Iris pigment epithelial cell (primary cell): ENCODE results near the gene FCMR.

ENCODE experiments used
- DNase-seq: peaks from one replicate; pipeline ENCODE4 v3.0.0-alpha.2; 2011; ENCODE audit warnings: low read depth

Gene FCMR

DNA sequence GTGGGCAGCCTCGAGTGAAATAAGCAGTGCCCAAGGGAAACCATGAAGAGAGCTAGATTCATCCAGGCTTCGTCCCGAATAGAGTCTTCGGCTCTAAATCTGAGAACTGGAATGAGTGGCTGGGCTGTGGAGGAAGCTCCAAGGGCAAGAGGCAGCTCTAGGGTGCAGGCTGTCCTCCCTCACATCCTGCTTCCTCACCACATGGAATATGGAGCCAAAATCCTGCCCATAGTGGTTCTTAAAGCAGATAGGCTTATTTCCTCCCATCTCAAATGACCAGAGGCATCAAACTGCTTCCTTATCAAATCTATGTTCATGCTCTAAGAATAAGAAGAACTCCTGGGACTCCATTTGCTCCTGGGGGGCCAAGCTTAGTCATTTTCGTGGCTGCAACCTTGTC, 22.0 kb downstream of the FCMR start:
- DNase-seq: no peak

DNA sequence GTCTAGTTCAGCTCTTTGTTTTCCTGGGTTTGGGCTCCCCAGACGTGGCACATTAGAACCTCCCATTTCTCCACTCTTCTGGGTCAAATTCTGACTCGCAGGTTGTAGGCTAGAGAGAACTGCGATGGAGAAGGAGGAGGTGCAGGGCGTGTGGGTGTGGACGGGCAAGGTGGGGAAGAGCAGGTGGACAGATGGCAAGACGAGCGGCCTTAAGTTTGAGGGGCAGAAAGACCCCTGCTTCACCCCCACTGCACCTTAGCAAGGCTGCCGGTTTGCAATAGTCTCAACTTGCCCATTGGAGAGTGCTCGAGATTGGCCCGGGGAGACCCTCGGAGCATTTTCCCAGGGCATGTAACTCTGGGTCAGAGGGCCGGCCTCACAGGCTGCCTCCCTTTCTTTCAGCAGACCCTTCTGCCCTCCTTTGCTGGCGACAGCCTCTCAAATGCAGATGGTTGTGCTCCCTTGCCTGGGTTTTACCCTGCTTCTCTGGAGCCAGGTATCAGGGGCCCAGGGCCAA, 22.8 kb downstream of the FCMR start:
- DNase-seq: no peak

DNA sequence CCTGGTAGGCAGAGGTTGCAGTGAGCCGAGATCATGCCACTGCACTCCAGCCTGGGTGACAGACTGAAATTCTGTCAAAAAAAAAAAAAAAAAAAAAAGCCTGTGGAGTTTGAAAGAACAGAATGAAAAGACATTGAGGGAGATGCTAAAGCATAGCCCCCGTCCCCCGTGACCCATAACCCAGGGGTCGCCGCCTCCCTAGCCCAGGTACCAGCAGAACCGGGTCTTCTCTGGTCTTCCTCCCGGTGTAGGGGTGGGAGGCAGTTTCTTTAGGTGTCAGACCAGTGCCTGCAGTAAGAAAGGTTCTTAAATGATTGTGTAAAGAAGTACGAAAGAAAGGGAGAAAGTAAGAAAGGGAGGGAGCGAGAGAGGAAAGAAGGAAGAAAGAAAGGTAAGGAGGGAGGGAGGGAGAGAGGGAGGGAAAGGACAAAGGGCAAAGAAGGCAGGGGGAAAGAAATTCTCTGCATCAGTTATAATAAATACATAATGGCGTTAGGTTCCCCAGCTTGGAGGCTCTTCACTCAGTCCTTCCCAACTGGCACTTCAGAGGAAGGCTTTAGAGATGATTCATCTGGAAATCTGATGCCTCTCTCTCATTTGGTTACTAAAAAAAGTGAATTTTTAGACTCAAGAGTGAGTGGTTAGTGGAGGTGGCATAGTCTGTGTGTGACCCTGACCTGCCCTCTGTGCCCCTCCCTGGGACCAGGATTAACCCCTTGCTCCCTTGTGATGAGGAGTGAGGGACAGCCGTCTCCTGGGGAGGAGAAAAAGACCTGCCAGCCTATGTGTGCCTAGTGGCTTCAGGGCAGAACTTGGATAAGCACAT, 23.4 kb downstream of the FCMR start:
- peak; percentile 69 for DNase-seq

DNA sequence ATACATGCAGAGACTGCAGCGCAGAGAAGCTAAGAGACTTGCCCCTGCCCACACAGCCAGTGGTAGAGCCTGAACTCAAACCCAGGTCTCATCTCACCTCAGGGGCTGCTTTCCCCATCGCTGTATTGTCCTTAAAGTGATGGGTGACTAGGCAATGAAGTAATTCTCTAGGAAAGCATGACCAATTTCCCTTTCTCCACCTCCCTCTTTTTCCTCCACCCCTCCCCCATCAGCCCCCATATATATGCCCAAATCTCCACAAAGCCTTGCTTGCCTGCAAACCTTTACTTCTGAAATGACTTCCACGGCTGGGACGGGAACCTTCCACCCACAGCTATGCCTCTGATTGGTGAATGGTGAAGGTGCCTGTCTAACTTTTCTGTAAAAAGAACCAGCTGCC, 24.6 kb downstream of the FCMR start, which contains the start of gene IL24:
IL24 (plus strand) TSS at position 269 of the 400 bp plus-strand sequence. CDS start 390 bp downstream, outside the sequence.
- DNase-seq: no peak

DNA sequence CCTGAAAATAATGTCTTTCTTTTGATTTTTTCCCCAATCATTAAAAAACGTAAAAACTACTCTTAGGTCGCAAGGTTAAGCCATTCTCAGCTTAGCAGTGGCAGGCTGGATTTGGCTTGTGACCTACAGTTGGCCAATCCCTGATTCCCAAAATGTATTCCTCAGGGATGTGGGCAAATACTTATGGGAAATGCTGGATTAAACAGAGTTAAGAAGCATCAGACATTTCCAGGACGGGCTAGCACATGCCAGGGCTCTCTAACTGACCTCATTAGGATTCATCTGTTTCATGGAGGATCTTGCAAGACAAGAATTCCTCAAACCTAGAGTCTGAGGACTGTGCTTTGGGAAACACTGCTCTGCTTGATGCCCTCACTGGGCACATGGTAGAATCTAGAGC, 25.5 kb downstream of the FCMR start:
- DNase-seq: no peak

DNA sequence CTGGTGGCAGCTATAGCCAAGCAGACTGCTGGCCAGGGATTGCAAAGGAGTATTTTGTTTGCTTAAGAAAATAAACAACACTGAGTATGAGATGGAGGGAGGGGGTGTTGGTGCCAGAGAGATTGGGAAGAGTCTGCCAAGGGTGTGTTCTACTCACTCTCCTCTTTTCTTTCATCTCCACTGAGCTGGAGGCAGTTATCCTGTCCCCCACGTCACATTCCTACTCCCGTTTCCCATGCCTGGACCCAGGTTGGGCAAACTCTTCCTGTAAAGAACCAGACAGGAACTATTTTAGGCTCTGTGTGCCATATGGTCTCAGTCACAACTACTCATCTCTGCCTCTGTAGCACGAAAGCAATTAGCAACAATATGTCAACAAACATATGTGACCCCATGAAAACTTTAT, 25.9 kb downstream of the FCMR start:
- peak; percentile 22 for DNase-seq

DNA sequence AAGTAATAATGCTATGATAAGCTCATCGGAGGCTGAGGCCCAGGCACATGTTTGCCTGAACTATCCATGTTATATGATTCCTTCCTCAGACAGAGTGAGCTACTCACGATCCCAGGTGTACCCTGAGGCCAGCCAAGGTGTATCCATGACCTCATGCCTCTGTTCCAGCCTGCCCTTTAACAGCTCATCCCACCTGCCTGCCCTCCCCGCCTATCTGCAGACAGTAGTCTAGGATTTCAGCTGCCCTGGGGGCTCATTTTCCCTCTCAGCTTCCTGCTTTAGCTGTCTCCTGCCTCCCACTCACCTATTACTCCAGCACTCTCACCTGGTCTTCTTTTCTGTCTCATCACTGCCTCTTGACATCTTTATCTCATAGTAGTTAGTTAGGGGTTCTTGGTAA, 26.4 kb downstream of the FCMR start:
- DNase-seq: no peak

DNA sequence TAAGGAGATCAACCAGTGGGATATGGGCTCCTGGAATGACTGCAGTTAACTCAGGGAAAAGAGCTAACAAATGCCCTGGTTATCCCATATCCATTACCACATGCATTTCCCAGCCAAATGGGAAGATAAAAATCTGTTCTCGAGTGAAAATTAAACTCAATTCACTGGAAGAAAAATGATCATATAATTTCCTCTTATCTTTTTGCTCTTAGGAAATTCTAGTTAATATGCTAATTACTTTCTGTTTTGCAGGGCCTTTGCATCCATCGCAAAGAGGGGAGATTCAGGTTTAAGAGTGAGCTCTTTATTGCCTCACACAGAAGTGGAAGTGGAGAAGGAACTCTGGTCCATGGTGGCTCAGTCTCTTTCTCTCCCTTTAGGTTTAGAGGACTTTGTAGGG, 28.4 kb downstream of the FCMR start:
- DNase-seq: no peak

DNA sequence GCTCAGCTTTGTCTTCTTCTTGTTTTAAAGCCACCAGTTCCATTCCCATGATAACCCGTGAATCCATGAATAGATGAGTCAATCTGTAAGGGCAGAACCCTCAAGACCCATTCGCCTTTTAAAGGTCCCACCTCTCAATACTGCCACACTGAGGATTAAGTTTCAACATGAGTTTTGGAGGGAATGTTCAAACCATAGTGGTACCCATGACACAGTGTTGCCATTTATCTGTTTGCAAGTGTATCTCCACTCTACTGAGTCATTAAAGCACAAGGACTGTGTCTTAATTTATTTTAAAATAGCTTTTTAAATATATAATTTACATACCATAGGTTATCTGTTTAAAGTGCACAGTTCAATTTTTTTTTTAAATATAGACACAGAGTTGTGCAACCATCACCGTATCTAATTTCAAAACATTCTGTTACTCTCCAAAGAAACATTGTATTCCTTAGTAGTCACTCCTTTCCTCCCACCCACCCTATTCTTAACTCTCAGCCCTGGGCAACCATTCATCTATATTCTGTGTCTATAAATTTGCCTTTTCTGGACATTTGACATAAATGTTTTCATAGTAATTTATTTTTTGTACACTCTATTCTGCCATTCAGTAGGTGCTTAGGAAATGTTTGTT, 29.3 kb downstream of the FCMR start:
- peak; percentile 79 for DNase-seq

DNA sequence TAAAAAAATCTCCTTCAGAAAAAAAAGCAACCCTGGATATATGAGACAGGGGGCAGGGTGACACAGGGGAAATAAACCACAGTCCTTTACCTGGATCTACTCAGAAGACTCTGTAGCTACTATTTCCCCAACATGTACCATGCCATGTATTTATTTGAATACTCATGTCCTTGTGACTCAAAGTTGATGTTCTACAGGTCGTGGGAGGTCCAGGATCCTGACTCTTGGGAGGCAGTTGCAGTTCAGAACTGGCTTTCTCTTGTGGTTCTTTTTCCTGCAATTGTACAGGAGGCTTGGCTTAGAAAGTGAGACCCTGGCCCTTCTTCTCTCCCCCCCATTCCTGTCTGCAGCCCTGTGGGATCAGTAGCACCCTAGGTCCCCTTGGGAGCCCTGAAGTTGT, 30.3 kb downstream of the FCMR start:
- peak; percentile 45 for DNase-seq

DNA sequence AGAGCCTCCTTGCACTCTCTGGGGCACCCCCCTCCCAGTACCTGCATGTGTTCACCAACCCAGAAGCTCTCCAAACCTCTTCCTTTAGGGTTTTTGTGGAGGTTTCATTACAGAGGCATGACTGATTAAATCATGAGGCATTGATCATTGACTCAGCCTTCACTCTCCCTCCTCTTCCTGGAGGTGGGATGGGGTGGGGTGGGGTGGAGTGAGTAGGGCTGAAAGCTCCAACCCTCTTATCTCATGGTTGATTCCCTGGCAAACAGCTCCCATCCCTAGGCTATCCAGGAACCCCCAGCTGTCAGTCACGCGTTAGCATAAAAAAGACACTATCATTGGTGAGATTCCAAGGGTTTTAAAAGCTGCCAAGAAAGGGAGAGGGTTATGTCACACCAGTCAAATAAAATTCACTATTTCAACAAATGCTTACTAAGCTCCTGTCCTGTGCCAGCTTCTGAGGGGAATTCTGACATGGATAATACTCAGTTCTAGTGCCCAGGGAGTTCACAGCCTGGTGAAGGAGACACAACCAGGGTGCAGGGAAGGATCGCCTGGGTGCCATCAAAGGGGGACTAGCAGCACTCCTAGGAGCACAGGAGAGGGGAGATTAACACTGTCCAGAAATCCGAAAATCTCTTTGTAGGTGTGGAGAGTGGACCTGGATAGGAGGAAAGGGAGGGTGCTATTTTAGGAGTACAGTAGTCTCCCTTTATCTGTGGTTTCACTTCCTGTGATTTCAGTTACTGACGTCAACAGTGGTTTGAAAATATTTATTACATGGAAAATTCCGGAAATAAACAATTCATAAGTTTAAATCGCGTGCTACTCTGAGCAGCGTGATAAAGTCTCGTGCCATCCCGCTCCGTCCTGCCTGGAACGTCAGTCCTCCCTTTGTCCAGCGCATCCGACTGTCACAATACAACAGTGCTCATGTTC, 31.3 kb downstream of the FCMR start:
- DNase-seq: peak; percentile 83

DNA sequence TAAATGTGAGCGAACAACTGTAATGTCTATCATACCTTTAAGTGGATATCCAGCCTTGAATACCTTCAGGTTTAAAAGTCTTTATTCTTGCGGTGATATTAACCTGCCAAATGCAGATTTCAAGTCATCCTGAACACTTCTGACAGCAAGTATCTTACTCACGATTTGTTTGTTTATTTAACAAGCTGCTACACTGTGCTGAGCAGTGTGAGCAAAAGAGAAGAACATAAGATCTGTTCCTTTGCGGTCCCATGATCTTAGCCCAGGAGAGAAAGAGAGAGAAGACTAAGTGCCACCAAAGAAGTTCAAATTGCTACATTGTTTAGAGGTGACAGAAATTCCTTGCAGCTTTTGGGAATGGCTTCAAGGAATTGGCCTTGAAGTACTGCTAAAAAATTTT, 34.0 kb downstream of the FCMR start:
- DNase-seq: peak; percentile 74

DNA sequence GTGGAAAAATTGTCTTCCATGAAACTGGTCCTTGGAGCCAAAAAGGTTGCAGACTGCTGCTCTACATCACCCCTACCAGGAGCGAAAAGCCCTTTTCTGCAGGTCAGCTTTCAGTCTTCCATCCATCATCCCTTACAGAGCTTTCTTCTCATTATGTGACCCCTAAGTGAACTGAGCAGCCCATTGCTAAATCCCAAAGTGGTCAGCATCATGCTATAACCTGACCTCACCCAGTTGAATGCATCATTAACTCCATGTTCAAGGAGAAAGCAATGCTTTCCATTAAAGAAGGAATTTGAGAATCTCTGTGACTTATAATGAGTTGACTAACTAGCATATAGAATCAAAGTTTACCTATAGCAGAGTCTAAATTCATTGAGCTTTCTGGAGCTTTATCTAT, 34.9 kb downstream of the FCMR start:
- peak; percentile 25 for DNase-seq

DNA sequence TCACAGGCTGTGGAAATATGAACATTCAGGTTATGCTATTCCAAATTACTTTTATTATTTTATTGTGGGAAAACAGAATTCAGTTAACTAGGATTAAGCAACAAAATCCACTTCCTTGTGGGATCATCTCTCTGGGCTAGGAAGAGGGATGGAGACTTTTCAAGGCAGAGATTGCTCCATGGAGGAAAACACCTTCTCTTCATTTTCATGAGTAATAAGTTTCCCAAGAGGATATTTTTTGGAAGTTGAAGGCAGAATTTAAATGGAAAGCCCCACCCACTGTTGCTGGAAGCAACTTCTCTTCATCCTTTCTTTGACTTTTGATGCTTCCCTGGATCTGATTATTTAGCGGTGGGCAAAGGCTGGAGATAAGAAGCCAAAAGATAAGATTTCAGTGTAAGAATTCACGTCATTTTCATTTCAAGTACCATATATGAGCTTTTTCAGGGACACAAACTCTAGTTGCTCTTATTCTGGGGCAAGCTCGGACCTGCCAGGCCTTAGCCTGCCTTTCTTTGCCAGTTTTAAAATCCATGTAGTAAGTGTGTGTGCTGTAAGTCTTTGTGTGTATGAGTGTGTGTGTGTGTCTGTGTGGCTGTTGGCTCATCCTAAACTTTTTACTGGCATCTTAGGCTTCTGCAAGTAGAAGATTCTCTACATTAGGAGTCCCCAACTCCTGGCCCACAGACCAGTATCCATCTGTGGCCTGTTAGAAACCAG, 36.2 kb downstream of the FCMR start:
- DNase-seq: no peak

DNA sequence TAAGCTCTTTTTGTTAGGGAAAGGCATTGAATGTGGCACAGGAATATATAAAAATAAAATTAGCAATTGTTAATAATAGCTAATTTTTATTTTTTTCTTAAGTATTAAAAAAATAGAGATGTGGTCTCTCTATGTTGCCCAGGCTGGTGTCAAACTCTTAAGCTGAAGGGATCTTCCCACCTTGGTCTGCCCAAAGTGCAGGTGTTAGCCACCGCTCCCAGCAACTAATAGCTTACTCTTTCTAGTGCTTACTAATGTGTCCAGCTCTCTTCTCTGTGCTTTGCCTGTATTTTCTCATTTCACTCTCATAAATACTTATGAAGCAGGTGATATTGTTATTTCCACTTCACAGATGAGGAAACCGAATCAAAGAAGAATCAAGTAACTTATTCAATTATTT, 37.9 kb downstream of the FCMR start:
- DNase-seq: no peak

DNA sequence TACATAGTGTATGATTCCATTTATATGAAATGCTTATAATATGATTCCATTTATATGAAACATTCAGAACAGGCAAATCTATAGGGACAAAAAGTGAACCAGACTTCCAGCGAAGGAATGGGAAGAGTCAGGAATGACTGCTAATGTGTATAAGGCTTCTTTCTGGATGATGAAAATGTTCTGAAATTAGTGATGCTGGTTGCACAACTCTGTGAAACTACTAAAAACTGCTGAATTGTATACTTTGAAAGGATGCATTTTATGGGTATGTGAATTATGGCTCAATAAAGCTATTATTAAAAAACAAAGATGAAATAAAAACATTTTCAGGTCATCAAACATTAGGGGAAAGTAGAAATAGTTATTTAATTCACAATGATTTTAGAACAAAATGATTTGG, 38.6 kb downstream of the FCMR start:
- DNase-seq: no peak

DNA sequence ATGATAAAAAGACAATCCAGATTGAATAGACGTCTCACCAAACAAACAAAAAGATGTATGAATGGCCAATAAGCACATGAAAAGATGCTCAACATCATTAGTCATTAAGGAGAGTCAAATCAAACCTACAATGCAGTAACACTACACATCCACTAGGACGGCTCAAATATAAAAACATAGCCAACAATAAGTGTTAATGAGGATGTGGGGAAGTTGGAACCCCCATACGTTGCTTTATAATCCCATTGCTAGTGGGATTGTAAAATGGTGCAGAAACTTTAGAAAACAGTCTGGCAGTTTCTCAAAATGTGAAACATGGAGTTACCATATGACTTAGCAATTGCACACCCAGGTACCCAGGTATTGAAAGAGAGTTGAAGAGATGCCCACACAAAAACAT, 39.2 kb downstream of the FCMR start:
- DNase-seq: no peak

DNA sequence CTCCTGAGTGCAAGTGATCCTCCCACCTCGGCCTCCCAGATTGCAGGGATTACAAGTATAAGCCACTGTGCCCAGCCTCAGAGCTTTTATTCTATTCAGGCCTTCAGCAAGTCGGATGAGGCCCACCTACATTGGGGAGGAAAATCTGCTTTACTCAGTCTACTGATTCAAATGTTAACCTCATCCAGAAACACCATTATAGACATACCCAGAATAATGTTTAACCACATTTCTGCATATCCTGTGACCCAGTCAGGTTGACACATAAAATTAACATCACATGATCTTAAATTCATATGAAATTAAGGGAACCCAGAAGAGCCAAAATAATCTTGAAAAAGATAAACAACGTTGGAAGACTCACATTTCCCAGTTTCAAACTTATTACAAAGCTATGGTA, 41.4 kb downstream of the FCMR start:
- no peak for DNase-seq

DNA sequence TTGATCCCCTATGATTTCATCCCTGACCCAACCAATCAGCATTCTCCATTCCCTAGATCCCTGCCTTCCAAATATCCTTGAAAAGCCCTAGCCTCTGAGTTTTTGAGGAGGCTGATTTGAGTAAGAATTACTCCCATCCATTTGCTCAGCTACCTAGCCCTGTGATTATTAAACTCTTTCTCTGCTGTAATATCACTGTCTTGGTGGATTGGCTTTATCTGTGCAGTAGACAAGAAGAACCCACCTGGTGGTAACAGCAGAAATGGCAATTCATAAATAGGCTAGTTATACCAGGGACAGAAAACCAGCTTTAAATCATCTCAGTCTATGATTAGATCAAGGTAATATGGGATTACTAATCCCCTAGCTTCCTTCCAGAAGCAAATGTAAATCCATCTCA, 43.3 kb downstream of the FCMR start:
- DNase-seq: no peak

DNA sequence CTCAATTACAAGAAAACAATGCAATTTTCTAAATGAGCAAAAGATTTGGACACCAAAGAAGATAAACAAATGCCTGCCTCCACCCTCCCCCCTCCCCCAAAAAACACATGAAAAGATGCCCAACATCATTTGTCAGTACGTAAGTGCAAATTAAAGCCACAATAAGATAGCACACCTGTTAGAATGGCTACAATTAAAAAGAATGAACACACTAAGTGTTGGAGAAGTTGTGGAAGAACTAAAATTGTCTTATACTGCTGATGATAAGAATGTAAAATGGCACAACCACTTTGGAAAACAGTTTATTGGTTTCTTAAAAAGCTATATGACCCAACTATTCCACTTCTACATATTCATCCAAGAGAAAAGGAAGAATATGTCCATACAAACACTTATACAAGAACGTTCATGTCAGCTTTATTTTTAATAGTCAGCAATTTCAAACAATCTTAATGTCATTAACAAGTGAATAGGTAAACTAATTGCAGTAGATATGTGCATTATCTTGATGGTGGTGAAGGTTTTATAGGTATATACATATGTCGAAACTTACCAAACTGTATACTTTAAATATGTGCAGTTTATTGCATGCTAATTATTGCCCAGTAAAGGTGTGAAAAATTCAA, 45.9 kb downstream of the FCMR start:
- no peak for DNase-seq

DNA sequence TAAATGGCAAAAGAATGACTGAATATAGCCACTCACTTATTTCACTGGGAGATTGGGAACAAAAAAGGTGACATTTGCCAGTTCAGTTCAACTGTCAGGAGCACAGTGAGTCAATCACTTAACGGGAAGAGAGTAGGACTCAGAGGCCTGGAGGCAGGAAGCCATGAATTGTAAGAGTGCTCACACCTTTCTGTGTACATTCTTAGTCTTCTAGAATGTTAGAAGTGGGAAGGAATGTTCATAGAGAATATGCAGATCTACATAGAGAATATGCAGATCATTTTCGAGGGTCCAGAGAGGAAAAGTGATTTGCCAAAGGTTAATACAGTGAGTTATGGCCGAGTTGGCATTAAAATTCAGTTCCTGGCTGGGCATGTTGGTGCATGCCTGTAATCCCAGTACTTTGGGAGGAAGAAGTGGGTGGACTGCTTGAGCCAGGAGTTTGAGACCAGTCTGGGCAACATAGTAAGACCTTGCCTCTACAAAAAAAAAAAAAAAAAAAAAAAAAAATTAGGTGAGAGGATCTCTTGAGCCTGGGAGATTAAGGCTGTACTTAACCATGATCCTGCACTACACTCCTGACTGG, 48.0 kb downstream of the FCMR start:
- DNase-seq: no peak
